Testis (tissue), 3 donors: ENCODE measurements around the gene SLC9A1. TPM values are rescaled to one million over a fixed set of nuclear protein-coding genes. Genes with fewer than 3 reads are reported as not detected.
"Not testable (repeated sequence)": the region's sequence is repeated elsewhere in the genome, so short reads cannot be mapped to it uniquely, and the experiment has no call there.

Experiments used
- DNase-seq: peaks from one replicate; pipeline ENCODE4 v3.0.0-alpha.2; 2019
- H3K27ac ChIP-seq, 2 donors: fragments of 200-600 bp; sonication (generic); one replicate each; pipeline ENCODE4 v1.5.1; 2019
- H3K27me3 ChIP-seq: fragments of 200-600 bp; sonication (generic); one replicate; pipeline ENCODE4 v1.5.1; 2019
- H3K36me3 ChIP-seq: fragments of 200-600 bp; sonication (generic); one replicate; pipeline ENCODE4 v1.5.1; 2017; ENCODE audit warnings: low read depth; ENCODE audit errors: missing control alignments
- H3K4me1 ChIP-seq: fragments of 200-600 bp; sonication (generic); one replicate; pipeline ENCODE4 v1.5.1; 2019
- H3K4me3 ChIP-seq, 2 donors: fragments of 200-600 bp; sonication (generic); one replicate each; pipeline ENCODE4 v1.5.1; 2017 to 2019
- H3K9me3 ChIP-seq: fragments of 200-600 bp; sonication (generic); one replicate; pipeline ENCODE4 v1.5.1; 2017
- CTCF ChIP-seq, 3 experiments: fragments of 450-650 bp in 2 of 3; fragments of 200-600 bp in 1 of 3; sonication (generic) in 1 of 3; IDR thresholded peaks; one replicate each; pipeline ENCODE4 v1.5.1; 2016 to 2019; ENCODE audit warnings: antibody characterized with exemption in 3 of 3, mild to moderate bottlenecking in 2 of 3, moderate library complexity in 1 of 3
- POLR2A ChIP-seq: fragments of 450-650 bp; IDR thresholded peaks from one replicate; pipeline ENCODE4 v1.6.1; 2017; ENCODE audit warnings: antibody characterized with exemption, mild to moderate bottlenecking, moderate library complexity
- WGBS, 2 donors: methylation state at CpG; one replicate each; pipeline ENCODE4 v1.1.5; 2018; 5-methylcytosine and 5-hydroxymethylcytosine counted together
- intact Hi-C: fragments of 100-400 bp; cut with DNase I; formaldehyde crosslinking; loops from one replicate; pipeline ENCODE4 v1.15.1; 2023; ENCODE audit warnings: low total_unique reads
- polyA plus RNA-seq: library from polyadenylated mRNA; stranded (reverse); fragments of 350-450 nt; fragmentation: Illumina TruSeq; extraction: RNeasy Lipid Tissue Mini Kit (QIAGEN cat#74804); gene quantifications from one replicate; pipeline ENCODE4 v1.2.3, GENCODE V29; 2014; ENCODE audit warnings: low read depth, low replicate concordance; ENCODE audit not compliant: insufficient read depth
- total RNA-seq, 2 donors: library from RNA; depleted of rRNA; stranded (reverse); fragments of >200 nt; gene quantifications; one replicate each; pipeline ENCODE4 v1.2.3, GENCODE V29; 2016

The SLC9A1 gene
- total and polyA plus RNA-seq, 3 donors from 2014 or later = 16.8 to 33.5 (median 26.4) TPM

- no peak overlapping the region for H3K4me3 ChIP-seq
- DNase-seq = no peak
- intact Hi-C loops = no loop called here
- no peak for TF ChIP-seq CTCF (IDR thresholded peaks at IDR 0.05)
- TF ChIP-seq POLR2A = no peak
- H3K36me3 ChIP-seq = no peaks in the 10 kb centered on the region
- H3K9me3 ChIP-seq = no peaks in the 10 kb centered on the region
- WGBS, 2 donors = 63 to 64% methylated on average over 3 of the region's 3 CpGs
- no peaks in the 10 kb centered on the region for H3K27me3 ChIP-seq
- no peak overlapping the region for H3K27ac ChIP-seq
- peaks cover 3% of the 10 kb centered on the region for H3K4me1 ChIP-seq
These were observed 24.1 kb downstream of the SLC9A1 start for GRCh38 chr1:27130798-27131197.

- TF ChIP-seq CTCF (IDR thresholded peaks at IDR 0.05) = no peak
- 60 to 61% methylated on average over 1 to 3 of the region's 3 CpGs for WGBS, 2 donors
- Histone ChIP-seq H3K4me1 (peaks cover 3% of the 10 kb centered on the region), H3K27ac (no peak overlapping the region), H3K4me3 (no peak overlapping the region), H3K9me3 (no peaks in the 10 kb centered on the region), H3K27me3 (no peaks in the 10 kb centered on the region), H3K36me3 (no peaks in the 10 kb centered on the region)
- intact Hi-C loops = no loop called here
- DNase-seq = no peak
These were observed 25.7 kb downstream of the SLC9A1 start for GRCh38 chr1:27129225-27129624.

GRCh38 chr1:27127419-27127818, 27.5 kb downstream of the SLC9A1 start:
- Histone ChIP-seq H3K4me1 (peaks cover 3% of the 10 kb centered on the region), H3K27me3 (no peaks in the 10 kb centered on the region), H3K36me3 (no peaks in the 10 kb centered on the region), H3K27ac (no peak overlapping the region), H3K4me3 (no peak overlapping the region), H3K9me3 (no peaks in the 10 kb centered on the region)
- TF ChIP-seq CTCF (IDR thresholded peaks at IDR 0.05) (no peak), POLR2A (no peak)
- no peak for DNase-seq
- WGBS, 2 donors = 89 to 94% methylated on average over 2 to 3 of the region's 3 CpGs
- intact Hi-C loops = no loop called here

GRCh38 chr1:27126391-27126790, 28.5 kb downstream of the SLC9A1 start:
- DNase-seq = no peak
- no peak overlapping the region for H3K4me3 ChIP-seq

GRCh38 chr1:27125125-27125524, 29.8 kb downstream of the SLC9A1 start:
- DNase-seq, H3K4me1 ChIP-seq, H3K36me3 ChIP-seq, H3K27me3 ChIP-seq, H3K9me3 ChIP-seq, H3K27ac ChIP-seq, intact Hi-C loops, H3K4me3 ChIP-seq: not testable (repeated sequence)
- 97% methylated on average over 5 of the region's 5 CpGs for WGBS, 2 donors

More at GRCh38 chr1:27126391-27126790, 28.5 kb downstream of the SLC9A1 start:
- Histone ChIP-seq H3K4me1 (no peaks in the 10 kb centered on the region), H3K9me3 (no peaks in the 10 kb centered on the region), H3K36me3 (no peaks in the 10 kb centered on the region), H3K27me3 (no peaks in the 10 kb centered on the region), H3K27ac (no peak overlapping the region)
- 88 to 100% methylated on average over 3 to 5 of the region's 5 CpGs for WGBS, 2 donors
- TF ChIP-seq CTCF (IDR thresholded peaks at IDR 0.05) = no peak
- intact Hi-C loops = no loop called here
